ENCODE measurements around the gene TOR2A.

TOR2A gene

DNA sequence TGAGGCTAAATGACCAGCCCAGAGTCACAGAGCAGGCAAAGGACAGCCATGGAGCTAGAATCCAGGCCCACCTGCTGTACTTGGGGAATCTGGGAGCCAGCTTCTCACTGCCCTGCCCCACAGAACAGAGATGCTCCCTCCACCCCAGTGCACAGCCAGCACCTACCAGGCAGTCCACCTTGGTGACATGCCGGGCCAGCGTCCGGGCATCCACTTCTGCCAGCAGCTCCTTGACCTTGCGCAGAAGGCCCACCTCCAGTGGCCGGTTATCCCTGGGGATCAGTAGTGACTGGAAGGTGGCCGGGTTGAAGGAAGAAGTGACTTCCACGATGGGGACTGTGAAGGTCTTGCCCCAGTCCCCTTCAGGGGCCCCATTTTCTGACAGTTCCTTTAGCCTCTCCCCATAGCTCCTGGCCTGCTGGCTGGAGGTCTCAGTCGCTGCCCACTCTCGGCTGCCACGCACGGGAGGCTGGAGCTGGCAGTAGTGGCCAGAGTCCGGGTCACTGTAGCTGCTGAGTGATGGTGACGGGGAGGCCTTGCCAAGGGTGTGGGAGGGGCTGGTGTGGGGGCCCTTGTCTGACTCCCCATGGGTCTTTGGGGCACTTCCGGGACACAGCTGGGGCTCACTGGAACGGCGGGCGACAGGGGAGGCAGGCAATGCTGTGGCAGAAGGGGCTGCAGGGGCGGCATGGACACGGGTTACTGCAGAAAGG, 9.5 kb upstream of the TOR2A start:
- no peak for DNase-seq (ENCODE audit: low read depth in 2 of 2, low spot score in 1 of 2)

DNA sequence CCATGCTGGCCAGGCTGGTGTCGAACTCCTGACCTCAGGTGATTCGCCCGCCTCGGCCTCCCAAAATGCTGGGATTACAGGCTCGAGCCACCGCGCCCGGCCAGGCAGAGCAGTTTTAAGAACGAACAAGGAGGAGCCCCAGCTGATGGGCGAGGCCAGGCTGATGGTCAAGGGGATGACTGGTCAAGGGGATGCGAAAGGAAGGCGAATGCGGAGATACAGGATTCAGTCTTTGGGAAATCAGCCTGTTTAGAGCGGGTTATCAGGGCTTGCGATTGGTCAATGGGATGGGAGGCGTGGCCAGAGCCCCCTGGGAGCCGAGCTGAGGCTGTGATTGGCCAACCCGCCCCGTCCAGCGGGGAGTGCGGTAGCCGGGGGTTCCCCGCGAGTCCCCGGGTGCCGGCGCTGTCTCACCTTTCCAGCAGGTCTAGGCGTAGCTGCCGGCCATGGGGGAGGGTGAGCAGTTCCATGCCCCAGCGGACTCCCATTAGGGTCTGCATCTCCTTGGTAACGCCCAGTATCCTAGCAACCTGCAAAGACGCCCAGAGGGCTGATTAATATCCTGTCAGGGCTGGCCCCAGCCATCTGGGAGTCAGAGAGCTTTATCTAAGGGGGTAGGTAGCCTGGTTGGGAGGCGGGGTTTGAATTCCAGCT, 7.5 kb upstream of the TOR2A start:
- no peak for DNase-seq (ENCODE audit: low read depth in 2 of 2, low spot score in 1 of 2)

DNA sequence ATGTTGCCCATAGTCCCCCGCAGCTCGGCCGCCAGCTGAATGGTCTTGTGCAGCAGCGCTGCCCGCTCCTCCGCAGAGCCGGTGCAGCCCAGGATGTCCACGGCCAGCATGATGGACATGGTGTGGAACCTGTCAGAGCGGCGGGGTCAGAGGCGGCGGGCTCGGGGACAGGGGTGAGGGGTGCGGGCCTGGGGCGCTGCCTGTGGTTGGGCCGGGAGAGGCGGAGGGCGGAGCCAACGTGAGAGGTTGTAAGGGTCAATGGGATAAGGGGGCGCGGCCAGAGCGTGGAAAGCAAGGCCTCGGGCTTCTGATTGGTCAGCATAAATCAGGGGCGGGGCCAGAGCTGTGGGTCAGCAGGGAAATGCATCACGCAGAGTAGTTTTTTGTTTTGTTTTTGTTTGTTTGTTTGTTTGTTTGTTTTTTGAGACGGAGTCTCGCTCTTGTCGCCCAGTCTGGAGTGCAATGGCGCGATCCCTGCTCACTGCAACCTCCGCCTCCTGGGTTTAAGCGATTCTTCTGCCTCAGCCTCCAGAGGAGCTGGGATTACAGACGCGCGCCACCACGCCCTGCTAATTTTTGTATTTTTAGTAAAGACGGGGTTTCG, 6.8 kb upstream of the TOR2A start:
- no peak for DNase-seq (ENCODE audit: low read depth in 2 of 2, low spot score in 1 of 2)

DNA sequence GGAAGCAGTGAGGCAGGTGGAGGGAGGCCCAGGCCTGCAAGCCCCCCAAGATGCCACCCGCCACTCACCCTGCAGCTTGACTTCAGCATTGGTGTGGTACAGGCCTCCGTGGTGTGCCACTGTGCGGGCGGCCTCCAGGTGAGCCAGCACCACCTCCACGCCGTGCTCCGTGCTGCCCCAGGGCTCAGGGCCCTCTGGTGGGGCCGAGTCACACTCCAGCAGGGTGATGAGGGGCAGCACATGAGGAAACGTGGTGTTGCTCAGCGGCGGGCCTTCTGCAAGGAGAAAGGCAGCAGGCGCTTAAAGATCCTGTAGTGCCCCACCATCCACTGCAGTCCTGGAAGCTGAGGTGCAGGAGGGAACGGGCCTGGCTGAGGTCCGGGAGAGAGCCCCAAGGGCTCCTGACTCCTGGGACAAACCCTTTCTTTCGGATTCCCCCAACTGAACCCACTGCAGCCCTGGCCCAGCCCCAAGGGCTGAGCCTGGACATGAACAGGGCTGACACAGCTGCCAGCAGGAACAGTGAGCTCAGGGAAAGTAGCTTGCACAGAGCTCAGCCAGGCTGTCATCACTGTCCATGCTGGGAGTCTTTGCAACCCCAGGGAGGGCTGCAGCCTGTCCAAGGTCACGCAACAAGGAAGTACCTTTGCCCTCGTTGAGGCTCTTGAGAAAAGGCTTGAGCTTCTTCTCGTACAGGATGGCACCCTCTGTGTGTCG, 4.7 kb upstream of the TOR2A start:
- no peak for DNase-seq (ENCODE audit: low read depth in 2 of 2, low spot score in 1 of 2)

DNA sequence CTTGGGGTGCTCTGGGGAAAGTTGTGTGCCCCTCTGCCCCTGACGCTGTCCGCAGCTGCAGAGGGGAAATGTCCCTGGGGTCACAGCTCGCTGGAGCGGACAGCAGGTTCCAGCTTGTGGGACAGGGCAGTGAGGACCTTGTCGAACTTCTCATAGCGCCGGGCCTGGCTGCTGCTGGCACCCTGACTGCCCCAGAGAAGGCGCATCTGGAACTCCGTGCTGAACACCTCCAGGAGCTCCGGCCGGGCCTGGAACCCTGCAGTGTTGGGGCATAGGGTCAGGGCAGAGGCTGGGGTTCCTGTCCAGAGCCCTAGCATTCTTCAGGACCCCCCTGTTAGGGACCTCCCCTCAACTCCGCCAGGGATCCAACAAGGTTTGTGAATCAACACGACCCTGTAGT, 3.6 kb upstream of the TOR2A start:
- DNase-seq (ENCODE audit: low read depth in 2 of 2, low spot score in 1 of 2), result no peak

DNA sequence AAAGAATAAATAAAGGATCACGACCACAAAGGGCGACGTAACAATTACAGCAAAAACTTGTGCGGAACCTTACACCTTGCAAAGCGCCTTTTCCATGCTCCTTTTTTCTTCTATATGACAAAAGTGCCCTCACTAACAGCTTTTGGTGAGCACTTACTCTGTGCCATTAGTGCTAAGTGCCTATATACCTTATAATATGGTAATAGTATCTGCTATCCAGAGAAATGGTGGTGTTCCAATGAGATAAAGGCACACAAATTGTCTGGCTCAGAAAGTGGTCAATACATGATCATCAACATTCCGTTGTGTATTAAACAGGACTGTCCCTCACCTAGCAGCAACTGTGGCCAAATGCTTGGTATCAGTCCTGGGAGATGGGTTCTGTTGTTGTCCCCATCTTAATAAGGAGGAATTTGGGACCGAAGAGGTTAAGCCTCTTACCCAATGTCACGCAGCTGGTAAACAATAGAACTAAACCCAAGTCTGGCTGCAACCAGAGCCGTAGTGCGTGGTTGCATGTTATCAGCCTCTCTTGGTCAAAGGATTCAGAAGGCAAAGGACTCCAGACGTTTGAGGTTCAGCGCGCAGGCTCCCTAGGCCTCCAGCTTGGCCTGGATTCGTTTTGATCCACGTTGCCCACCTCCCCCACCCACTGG, 564 bp upstream of the TOR2A start:
- DNase-seq (ENCODE audit: low read depth in 2 of 2, low spot score in 1 of 2), result no peak

DNA sequence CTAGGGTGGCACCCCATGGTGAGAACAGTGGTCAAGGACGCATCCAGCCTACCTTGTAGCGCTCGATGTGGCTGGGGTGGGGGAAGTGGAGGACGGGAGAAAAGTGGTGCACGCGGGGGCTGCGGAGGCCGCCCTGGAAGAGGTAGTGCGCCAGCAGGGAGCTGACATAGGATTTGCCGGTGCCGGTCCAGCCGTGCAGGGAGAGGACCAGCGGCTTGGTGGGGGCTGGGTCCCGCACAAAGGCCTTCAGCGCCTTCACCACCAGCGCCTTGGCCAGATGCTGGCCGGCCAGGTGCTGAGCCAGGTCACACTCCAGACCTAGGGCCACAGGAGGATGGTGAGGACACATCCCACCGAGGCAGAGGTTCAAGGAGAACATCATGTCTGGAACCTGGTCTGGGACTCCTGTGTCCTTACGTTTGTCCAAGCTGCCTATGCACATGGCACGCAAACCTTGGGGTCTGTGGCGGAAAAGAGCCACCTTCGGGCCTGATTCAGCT, 797 bp downstream of the TOR2A start:
- no peak for DNase-seq (ENCODE audit: low read depth in 2 of 2, low spot score in 1 of 2)

DNA sequence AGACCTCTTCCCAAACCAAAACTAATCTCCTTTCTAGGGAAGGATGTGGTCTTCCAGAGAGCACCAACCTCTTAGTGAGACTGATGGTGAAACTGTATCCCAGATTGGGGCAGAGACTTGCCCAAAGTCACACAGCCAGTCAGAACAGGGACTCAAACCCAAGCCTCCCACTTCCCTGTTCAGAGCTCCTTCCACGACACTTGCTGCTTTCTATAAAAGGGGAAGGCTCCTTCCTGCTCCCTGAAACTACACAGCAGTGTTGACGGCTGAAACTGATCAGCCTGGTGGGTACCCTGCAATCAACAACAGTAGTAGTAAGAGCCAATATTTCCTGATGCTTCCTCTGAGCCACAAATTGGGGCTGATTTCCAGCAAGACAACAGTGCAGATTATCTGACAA, 1.5 kb downstream of the TOR2A start:
- no peak for DNase-seq (ENCODE audit: low read depth in 2 of 2, low spot score in 1 of 2)

DNA sequence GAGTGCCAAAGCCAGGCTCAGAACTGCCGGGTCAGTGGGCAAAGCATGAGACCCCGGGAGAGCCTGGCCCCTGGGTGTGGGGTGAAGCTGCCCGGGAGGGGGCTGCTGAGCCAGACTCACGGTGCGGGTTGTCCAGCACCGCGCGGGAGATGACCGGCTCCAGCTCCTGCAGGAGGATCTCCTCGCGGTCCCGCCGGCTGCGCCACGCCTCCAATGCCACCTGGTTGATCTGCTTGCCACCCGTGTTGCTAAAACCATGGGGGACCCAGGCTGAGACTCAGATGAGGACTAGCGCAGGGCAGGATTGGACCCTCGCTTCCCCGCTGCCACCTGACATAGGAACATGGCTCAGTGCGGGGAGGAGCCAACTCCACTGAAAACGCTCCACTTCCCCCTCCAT, 2.6 kb downstream of the TOR2A start:
- DNase-seq (ENCODE audit: low read depth in 2 of 2, low spot score in 1 of 2), result no peak

DNA sequence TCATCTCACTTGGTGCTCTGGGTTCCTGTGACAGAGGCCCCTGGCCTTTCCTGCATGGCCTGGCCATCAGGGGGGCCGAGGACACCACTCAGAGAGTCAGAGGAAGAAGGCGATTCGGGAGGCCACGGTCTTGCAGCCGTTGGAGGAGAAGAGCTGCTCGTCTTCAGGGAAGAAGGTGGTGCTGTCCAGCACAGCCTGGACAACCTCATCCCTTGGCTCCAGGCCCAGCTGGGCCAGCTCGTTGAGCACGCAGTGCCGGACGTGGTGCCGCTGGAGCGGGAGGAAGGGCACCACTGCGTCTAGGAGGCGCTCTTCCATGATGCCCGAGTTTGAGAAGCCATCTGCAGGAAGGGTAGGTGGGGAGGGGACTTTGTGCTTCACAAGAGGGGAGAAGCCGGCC, 3.2 kb downstream of the TOR2A start:
- DNase-seq (ENCODE audit: low read depth in 2 of 2, low spot score in 1 of 2), result no peak

DNA sequence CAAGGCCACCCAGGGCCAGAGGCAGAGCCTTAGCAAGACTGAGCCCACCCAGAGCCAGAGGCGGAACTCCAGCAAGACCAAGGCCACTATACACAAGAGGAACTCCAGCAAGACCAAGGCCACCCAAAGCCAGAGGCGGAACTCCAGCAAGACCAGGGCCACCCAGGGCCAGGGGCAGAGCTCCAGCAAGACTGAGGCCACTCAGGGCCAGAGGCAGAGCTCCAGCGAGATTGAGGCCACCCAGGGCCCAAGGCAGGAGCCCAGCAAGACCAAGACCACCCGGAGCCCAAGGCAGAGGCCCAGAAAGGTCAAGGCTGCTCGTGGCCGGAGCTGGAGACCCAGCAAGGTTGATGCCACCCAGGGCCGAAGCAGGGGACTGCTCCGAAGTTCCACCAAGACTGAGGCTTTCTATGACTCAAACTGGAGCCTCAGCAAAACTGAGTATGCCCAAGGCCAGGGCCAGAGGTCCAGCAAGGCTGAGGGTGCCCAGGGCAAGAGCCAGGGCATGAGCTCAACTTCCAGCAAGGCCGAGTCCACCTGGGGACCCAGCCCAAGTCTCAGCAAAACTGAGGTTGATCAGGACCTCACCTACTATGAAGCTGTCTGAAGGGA, 4.2 kb downstream of the TOR2A start:
- no peak for DNase-seq (ENCODE audit: low read depth in 2 of 2, low spot score in 1 of 2)

DNA sequence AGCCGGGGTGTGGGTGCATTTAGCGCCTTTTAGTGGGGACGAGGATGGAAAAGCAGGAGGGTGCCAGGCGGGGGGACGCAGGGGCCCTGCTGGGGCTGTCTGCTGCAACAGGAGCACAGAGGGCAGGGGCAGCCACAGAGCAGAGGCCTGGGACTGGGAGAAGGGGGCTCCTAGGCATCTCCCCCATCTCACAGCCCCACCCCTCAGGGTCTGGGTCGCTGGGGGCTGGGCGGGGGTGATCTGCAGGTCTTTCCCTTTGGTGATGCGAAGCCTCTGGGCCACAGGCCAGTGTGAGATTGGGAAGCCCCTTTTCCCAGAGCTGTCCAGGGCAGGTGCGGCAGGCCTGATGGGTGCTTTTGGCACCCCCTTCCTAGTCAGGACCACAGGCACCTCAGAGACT, 4.8 kb downstream of the TOR2A start:
- no peak for DNase-seq (ENCODE audit: low read depth in 2 of 2, low spot score in 1 of 2)

DNA sequence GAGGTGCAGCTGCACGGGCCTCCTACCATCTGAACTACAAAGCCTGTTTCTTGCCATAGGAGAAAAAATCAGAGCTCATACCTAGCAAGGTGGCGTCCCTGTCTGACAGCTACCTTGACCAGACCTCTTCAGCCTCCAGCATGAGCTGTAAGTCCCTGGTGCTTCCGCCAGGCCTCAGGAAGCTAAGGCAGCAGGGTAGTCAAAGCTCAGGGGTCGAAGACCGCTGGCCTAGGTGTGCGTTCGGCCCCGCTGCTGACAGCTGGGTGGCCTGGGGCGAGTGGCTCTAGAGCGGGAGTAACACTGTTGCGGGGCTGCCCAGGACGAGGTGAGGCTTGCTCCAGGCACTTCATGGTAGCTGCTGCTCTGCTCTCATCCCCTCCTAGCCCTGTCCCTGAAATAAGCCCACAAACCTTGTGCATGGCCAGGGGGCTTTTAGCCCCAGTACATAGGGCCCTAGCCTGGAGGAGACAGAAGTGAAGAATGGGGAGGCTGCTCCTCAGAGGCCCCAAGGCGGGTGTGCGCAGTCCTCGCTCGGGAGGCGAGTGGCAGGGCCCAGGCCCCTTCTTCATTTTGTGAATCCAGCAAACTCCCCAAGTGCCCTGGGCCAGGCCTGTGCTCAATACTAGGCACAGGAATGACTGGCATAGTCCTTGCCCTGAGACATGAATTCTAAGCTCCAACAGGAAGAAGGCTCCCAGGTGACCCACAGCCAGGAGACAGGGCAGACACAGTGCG, 5.4 kb downstream of the TOR2A start:
- no peak for DNase-seq (ENCODE audit: low read depth in 2 of 2, low spot score in 1 of 2)

DNA sequence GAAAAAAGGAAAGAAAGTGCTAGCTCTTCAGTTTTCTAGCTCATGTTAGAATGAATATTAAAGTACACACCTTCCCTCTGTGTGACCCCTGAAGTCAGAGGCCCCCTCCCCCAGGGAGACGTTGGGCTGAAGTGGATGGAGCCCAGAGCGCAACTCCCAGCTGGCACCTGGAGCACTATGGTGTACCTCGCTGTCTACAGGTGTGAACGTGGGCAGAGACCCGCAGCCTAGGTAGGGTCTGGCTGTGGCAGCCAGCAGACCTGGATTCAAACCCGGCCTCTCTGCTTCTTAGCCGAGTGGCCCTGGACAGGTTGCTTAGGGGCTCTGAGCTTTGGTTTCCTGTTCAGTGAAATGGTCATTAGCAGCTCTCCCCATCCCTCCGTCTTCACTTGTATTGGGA, 6.3 kb downstream of the TOR2A start:
- no peak for DNase-seq (ENCODE audit: low read depth in 2 of 2, low spot score in 1 of 2)

DNA sequence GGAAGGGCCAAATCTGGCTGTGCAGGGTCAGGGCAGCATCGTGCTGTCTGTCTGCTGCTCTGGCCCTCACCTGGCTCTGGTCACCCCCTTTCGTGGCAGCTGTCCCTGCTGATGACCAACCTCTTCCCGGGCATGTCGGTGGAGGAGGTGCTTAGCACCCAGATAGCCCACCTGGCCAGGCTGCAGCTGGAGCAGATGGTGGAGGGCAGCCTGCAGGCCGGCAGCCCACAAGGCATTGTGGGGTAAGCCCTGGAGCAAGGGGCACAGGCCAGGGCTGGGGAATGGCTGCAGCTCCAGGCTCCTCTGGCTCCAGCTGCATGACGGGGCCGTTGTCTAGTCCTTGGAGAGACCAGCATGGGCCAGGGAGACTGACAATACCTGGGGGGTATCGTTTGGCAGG, 8.2 kb downstream of the TOR2A start:
- DNase-seq (ENCODE audit: low read depth in 2 of 2, low spot score in 1 of 2), result no peak

DNA sequence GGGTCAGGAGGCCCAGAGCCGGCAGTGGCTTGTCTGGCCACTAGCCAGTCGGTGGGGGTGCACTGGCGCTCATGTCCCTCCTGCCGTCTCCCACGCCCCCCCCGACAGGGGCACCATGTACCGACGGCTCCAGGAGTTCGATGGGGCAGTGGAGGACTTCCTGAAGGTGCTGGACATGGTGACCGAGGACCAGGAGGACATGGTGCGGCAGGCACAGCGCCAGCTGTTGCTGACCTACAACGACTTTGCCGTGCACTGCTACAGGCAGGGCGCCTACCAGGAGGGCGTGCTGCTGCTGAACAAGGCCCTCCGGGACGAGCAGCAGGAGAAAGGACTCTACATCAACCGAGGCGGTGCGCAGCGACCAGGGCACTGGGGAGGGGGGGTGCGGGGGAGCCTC, 11.1 kb downstream of the TOR2A start:
- DNase-seq (ENCODE audit: low read depth in 2 of 2, low spot score in 1 of 2), result no peak

DNA sequence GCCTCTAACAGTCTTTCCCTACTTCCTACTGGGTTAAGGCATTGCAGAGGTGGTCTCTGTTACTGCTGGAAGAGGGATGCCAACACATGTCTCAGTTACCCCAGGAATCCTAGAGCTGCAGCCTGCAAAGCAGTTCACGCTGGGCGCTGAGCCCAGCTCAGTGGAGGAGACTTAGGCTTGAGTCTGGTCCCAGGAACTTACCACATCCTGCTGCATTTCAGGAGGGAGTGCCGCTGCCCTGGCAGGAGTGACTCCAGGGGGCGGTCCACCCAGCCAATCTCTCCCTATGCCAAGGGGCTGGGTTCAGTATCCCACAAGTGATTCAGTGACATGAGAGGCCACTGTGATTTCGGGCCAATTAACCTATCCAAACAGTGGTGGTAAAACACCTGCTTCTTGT, 11.7 kb downstream of the TOR2A start:
- DNase-seq (ENCODE audit: low read depth in 2 of 2, low spot score in 1 of 2), result no peak

DNA sequence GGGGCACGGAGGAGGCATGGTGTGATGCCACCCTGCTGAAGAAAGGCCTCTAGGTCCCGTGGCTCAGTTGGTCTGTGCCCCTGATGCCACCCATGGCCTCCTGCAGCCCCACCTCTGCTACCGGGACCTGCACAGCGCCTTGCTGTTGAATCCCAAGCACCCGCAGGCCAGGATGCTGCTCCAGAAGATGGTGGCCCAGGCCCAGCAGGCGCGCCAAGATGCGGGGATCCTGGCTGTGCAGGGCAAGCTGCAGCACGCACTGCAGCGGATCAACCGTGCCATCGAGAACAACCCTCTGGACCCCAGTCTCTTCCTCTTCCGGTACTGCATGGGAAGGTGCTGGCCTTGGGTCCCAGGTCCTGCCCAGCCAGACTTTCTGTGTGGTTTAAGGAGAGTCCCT, 12.1 kb downstream of the TOR2A start:
- no peak for DNase-seq (ENCODE audit: low read depth in 2 of 2, low spot score in 1 of 2)

DNA sequence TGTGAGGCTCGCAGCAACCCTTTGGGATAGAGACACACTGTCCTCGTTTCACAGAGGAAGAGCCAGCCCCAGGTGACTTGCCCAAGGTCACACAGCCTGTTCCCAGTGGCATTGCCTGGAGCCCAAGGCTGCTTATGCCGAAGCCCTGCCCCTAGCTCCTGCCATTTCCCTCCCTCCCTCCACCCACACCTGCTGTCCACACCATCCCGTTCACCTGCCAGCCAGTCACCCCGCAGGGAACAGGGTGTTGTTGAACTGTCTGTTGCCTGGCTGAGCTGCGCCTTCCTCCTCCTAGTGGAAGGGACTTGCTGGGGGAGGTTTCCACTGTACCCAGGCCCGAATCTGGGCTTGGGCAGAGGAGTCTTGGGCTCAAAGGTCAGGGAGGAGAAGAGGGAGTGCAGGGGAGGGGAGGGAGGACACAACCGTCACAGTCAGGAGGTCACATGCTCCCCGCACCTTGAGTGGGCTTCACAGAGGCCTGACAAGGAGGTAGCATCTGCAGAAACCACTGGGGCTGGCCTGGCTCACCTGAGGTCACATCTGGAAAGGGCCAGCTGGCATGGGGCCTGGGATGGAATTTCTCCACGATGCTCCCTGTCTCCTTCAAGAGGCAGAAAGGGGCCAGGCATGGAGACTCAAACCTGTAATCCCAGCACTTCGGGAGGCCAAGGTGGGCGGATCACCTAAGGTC, 12.9 kb downstream of the TOR2A start:
- DNase-seq (ENCODE audit: low read depth in 2 of 2, low spot score in 1 of 2), result no peak

DNA sequence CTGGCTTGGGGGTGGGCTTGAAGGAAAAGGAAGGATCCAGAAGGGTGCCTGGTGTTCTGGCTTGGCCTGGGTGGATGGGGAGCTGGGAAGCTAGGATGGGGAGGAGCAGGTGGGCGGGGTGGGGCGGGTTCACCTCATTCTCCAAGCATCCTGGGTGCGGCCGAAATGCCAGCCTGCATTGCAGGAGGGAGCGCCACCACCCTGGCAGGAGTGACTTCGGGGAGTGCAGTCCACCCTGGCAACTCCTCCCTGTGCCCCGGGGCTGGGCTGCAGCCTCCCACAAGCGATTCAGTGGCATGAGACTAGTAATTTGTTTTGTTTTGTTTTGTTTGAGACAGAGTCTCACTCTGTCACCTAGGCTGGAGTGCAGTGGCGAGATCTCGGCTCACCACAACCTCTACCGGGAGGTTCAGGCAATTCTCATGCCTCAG, 13.7 kb downstream of the TOR2A start:
- no peak for DNase-seq (ENCODE audit: low read depth in 2 of 2, low spot score in 1 of 2)
